ENCODE measurements around the gene OPN5.

DNA sequence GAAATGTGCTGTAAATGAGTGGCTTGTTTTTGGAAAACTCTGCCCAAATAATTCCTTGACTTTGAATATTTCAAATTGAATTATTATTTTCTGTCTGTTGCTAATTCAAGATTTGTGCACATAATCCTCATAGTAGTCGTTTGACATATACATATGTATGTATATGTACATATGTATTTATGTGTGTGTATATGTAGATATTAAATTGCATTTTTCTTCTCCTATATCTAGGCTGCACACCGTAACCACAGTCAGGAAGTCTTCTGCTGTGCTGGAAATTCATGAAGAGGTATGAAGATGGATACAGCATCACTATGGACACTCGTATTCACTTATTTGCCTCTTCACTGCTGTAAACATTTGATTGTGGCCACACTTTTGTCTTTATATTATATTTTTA is 29.6 kb downstream of the OPN5 start:
- TF ChIP-seq, protein P1, sequence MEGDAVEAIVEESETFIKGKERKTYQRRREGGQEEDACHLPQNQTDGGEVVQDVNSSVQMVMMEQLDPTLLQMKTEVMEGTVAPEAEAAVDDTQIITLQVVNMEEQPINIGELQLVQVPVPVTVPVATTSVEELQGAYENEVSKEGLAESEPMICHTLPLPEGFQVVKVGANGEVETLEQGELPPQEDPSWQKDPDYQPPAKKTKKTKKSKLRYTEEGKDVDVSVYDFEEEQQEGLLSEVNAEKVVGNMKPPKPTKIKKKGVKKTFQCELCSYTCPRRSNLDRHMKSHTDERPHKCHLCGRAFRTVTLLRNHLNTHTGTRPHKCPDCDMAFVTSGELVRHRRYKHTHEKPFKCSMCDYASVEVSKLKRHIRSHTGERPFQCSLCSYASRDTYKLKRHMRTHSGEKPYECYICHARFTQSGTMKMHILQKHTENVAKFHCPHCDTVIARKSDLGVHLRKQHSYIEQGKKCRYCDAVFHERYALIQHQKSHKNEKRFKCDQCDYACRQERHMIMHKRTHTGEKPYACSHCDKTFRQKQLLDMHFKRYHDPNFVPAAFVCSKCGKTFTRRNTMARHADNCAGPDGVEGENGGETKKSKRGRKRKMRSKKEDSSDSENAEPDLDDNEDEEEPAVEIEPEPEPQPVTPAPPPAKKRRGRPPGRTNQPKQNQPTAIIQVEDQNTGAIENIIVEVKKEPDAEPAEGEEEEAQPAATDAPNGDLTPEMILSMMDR (conservative IDR thresholded peaks at IDR 0.05; ENCODE audit: low read length), result no peak
- no peak for TF ChIP-seq EZH2phosphoT487 (IDR thresholded peaks at IDR 0.05; ENCODE audit: borderline replicate concordance)

Data from Loucy (cell line).